K562 (cell line): ENCODE measurements around the gene FOXO3. TPM values are rescaled to one million over a fixed set of nuclear protein-coding genes. Genes with fewer than 3 reads are reported as not detected.

Experiments used
- C11orf30 ChIP-seq: fragments of 450-650 bp; IDR thresholded peaks from 2 replicates; pipeline ENCODE4 v1.6.1; 2016; ENCODE audit warnings: low read depth, mild to moderate bottlenecking
- CREBBP ChIP-seq: IDR thresholded peaks from one replicate; pipeline ENCODE4 v1.6.1; 2012; ENCODE audit warnings: low read depth, mild to moderate bottlenecking, control low read depth, inconsistent platforms, low read length
- FOS ChIP-seq: IDR thresholded peaks from 3 replicates; pipeline ENCODE4 v1.6.1; 2011; ENCODE audit not compliant: insufficient read length; ENCODE audit errors: extremely low read depth
- NRF1 ChIP-seq, 2 experiments: fragments of 450-650 bp; IDR thresholded peaks in 1 of 2; conservative IDR thresholded peaks in 1 of 2; 2 replicates each; pipeline ENCODE4 v1.6.1; 2014; ENCODE audit warnings: mild to moderate bottlenecking in 2 of 2
- SLC30A9 ChIP-seq: fragments of 250-450 bp; sonication (Bioruptor Pico); IDR thresholded peaks from 2 replicates; pipeline ENCODE4 v1.8.0; 2022; ENCODE audit warnings: mild to moderate bottlenecking, moderate library complexity
- SMARCE1 ChIP-seq: fragments of 450-650 bp; IDR thresholded peaks from 2 replicates; pipeline ENCODE4 v1.7.1; 2016; ENCODE audit warnings: mild to moderate bottlenecking
- ZMIZ1 ChIP-seq, 2 experiments: fragments of 150-350 bp in 1 of 2; IDR thresholded peaks; 2 replicates each; pipeline ENCODE4 v1.6.1; 2012 to 2016; ENCODE audit warnings: low read depth in 2 of 2, low read length in 2 of 2, mild to moderate bottlenecking in 1 of 2, moderate library complexity in 1 of 2
- ZNF239 ChIP-seq: fragments of 250-450 bp; sonication (Bioruptor Pico); IDR thresholded peaks from 2 replicates; pipeline ENCODE4 v1.4.0; 2020; ENCODE audit warnings: mild to moderate bottlenecking
- ZNF311 ChIP-seq: fragments of 250-450 bp; sonication (Bioruptor Pico); IDR thresholded peaks from 2 replicates; pipeline ENCODE4 v1.4.0; 2020; ENCODE audit warnings: mild to moderate bottlenecking, moderate library complexity
- polyA plus RNA-seq, 8 experiments: library from polyadenylated mRNA; depleted of rRNA in 4 of 8; stranded (reverse) in 5 of 8; unstranded in 3 of 8; fragments of >200 nt; fragmentation: Nextera tagmentation in 2 of 8; fragmentation: Illumina TruSeq in 1 of 8; extraction: Ambion mirVana in 2 of 8; extraction: Trizol in 1 of 8; gene quantifications; 2 replicates each; pipeline versions ENCODE4 v1.2.1 to v1.2.3, GENCODE V29; 2011 to 2014; ENCODE audit warnings: inconsistent platforms in 1 of 8, missing spikeins in 1 of 8
- total RNA-seq, 7 experiments: library from RNA; depleted of rRNA in 6 of 7; stranded (reverse); fragments of >200 nt in 6 of 7; fragmentation: Illumina TruSeq in 2 of 7; extraction: Trizol in 2 of 7; gene quantifications; 2 replicates each; pipeline versions ENCODE4 v1.2.1 to v1.2.3, GENCODE V29; 2011 to 2021; ENCODE audit warnings: low replicate concordance in 1 of 7

Gene FOXO3
- total and polyA plus RNA-seq, 9 of the 15 experiments (the other 6 are each of a cell fraction or from before 2014, with no cell fraction given) = 3.0 to 14.6 (median 6.0) TPM

GRCh38 chr6:108630050-108630714 lies 69.5 kb downstream of the FOXO3 start (continued):
- no peak for TF ChIP-seq CREBBP
- TF ChIP-seq ZNF311 (CRISPR knock-in tag) = no peak
- TF ChIP-seq ZNF239 (CRISPR knock-in tag) = no peak
- no peak for TF ChIP-seq ZMIZ1 (IDR thresholded peaks at IDR 0.05; ENCODE audit: low read depth in 2 of 2, low read length in 2 of 2)
- TF ChIP-seq C11orf30 = no peak
- no peak for TF ChIP-seq NRF1 (conservative IDR thresholded peaks at IDR 0.05 in 1 of 2, IDR thresholded peaks at IDR 0.05 in 1 of 2)
- TF ChIP-seq SLC30A9 (CRISPR knock-in tag) = no peak
- TF ChIP-seq FOS = no peak
- TF ChIP-seq SMARCE1 = peak; percentile 71; the same call in 1 of the 2 replicates
- TF ChIP-seq, all 486 proteins: peak for 56
